Measurements from ENCODE around the gene SELP. TPM values are rescaled to one million over a fixed set of nuclear protein-coding genes. Genes with fewer than 3 reads are reported as not detected.
A peak's percentile ranks its signal among the peaks of the same experiment; 100 is the strongest.

The SELP gene
- total RNA-seq, 4 donors from 2014 or later: 0.85 to 2.5 (median 1.2) TPM

DNA sequence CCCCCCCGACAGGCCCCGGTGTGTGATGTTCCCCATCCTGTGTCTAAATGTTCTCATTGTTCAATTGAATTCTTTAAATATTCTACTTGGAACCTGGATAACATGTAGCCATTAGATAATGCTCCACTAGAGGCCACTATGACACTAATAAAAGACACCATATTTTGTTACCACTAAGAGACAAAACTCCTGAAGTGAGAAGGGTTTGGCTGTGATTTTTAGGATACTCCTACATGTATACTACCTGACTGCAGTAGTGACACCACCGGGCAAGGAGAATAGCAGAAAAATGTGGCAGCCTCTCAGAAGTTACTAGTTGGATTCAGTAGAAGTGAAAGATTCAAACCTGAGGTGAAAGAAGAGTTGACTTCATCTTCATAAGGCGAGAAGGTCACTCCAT, 79.6 kb downstream of the SELP start:
- Histone ChIP-seq H3K27ac (no peak overlapping the region), H3K27me3 (no peaks in the 10 kb centered on the region), H3K4me1 (no peaks in the 10 kb centered on the region), H3K4me3 (no peak overlapping the region), H3K36me3 (no peaks in the 10 kb centered on the region), H3K9me3 (no peaks in the 10 kb centered on the region)
- ATAC-seq (peak in 1 of 2 donors; percentile 38), DNase-seq (no peak)
- intact Hi-C loops (cut with DNase I; ENCODE audit: low total_unique reads) (loop anchor here (2.0 to 5.0 kb wide), 2 partner anchors 162 to 261 kb away; partner anchors contain the start of gene SELL), in situ Hi-C loops (cut with MboI; ENCODE audit: low sequenced_read_pairs in 4 of 4) (loop anchor here in 2 of 4 donors (10.0 to 25.0 kb wide), 2 partner anchors 262 to 265 kb away; no protein-coding TSS in a partner anchor)
- TF ChIP-seq, protein P1, sequence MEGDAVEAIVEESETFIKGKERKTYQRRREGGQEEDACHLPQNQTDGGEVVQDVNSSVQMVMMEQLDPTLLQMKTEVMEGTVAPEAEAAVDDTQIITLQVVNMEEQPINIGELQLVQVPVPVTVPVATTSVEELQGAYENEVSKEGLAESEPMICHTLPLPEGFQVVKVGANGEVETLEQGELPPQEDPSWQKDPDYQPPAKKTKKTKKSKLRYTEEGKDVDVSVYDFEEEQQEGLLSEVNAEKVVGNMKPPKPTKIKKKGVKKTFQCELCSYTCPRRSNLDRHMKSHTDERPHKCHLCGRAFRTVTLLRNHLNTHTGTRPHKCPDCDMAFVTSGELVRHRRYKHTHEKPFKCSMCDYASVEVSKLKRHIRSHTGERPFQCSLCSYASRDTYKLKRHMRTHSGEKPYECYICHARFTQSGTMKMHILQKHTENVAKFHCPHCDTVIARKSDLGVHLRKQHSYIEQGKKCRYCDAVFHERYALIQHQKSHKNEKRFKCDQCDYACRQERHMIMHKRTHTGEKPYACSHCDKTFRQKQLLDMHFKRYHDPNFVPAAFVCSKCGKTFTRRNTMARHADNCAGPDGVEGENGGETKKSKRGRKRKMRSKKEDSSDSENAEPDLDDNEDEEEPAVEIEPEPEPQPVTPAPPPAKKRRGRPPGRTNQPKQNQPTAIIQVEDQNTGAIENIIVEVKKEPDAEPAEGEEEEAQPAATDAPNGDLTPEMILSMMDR (IDR thresholded peaks at IDR 0.05 in 4 of 5, conservative IDR thresholded peaks at IDR 0.05 in 1 of 5): peak in 3 of 5 experiments; percentile 22 to 38 (median 27)
- TF ChIP-seq POLR2A (IDR thresholded peaks at IDR 0.05): no peak

DNA sequence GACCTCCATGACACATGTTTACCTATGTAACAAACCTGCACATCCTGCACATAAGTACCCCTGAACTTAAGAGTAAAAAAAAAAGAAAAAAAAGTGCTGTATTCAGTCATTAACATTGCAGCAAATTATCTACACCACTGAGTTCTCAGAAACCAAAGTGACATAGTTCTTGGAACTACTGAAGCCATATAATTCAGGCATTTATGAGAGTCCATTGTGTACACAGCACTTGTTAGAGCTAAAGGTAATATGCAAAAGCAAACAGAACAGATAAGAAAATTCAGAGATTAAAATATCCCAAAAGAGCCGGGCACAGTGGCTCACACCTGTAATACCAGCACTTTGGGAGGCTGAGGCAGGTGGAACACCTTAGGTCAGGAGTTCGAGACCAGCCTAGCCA, 81.6 kb downstream of the SELP start:
- intact Hi-C loops (cut with DNase I; ENCODE audit: low total_unique reads) (loop anchor here (5.0 to 10.0 kb wide), 3 partner anchors 61 to 1203 kb away; partner anchors contain the start of gene SLC19A2), in situ Hi-C loops (cut with MboI; ENCODE audit: low sequenced_read_pairs in 4 of 4) (loop anchor here (5.0 to 25.0 kb wide), 6 partner anchors 61 to 1211 kb away; partner anchors contain the start of genes BLZF1 (in 1 of the 4), NME7 (in 1 of the 4) and SLC19A2 (in 1 of the 4))
- no peak overlapping the region for H3K4me3 ChIP-seq
- DNase-seq (no peak), ATAC-seq (no peak)
- no peaks in the 10 kb centered on the region for H3K27me3 ChIP-seq
- no peak overlapping the region for H3K27ac ChIP-seq
- no peaks in the 10 kb centered on the region for H3K4me1 ChIP-seq
- H3K36me3 ChIP-seq: no peaks in the 10 kb centered on the region
- H3K9me3 ChIP-seq: no peaks in the 10 kb centered on the region
- no peak for TF ChIP-seq POLR2A (IDR thresholded peaks at IDR 0.05)
- TF ChIP-seq, protein P1 (IDR thresholded peaks at IDR 0.05 in 4 of 5, conservative IDR thresholded peaks at IDR 0.05 in 1 of 5): no peak

DNA sequence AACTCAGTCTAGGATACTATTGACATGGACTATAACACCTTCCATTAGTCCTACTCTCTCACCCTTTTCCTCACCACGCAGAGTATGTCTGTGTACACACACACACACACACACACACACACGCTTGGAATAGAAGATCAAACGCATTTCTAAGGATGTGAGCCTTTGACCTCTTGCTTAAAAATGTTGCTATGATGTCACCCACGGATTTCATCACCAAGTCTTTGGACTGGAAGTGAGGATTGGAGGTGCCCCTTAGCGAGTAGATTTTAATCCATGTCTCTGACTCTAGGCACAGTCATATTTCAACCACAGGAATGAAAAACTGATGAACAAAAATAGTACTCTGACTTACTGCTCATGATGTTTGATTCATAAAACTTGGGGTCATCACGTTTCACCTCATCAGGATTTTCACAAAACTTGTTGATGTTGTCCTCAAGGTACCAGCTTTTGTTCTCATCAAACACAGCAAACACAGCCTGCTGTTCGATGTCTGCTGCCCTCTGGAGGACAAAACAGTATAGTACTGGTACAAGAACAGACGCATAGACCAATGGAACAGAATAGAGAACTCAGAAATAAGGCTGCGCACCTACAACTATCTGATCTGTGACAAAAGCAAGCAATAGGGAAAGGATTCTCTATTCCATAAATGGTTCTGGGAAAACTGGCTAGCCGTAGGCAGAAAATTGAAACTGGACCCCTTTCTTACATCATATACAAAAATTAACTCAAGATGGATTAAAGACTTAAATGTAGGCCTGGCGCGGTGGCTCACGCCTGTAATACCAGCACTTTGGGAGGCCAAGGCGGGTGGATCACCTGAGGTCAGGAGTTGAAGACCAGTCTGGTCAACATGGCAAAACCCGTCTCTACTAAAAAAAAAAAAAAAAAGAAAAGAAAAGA, 83.6 kb downstream of the SELP start:
- no peak for TF ChIP-seq POLR2A (IDR thresholded peaks at IDR 0.05)
- TF ChIP-seq, protein P1 (IDR thresholded peaks at IDR 0.05 in 4 of 5, conservative IDR thresholded peaks at IDR 0.05 in 1 of 5): peak; percentile 77 to 85 (median 80)
- no peaks in the 10 kb centered on the region for H3K36me3 ChIP-seq
- DNase-seq (peak; percentile 34 to 38), ATAC-seq (peak; percentile 84 to 94)
- in situ Hi-C loops (cut with MboI; ENCODE audit: low sequenced_read_pairs in 4 of 4) (loop anchor here (5.0 to 25.0 kb wide), 6 partner anchors 59 to 1209 kb away; partner anchors contain the start of genes BLZF1 (in 1 of the 4), NME7 (in 1 of the 4) and SLC19A2 (in 1 of the 4)), intact Hi-C loops (cut with DNase I; ENCODE audit: low total_unique reads) (loop anchor here (1.0 to 10.0 kb wide), 5 partner anchors 59 to 1202 kb away; partner anchors contain the start of genes NME7 and SLC19A2)
- no peaks in the 10 kb centered on the region for H3K4me1 ChIP-seq
- no peak overlapping the region for H3K4me3 ChIP-seq
- H3K9me3 ChIP-seq: no peaks in the 10 kb centered on the region
- H3K27me3 ChIP-seq: no peaks in the 10 kb centered on the region
- no peak overlapping the region for H3K27ac ChIP-seq

DNA sequence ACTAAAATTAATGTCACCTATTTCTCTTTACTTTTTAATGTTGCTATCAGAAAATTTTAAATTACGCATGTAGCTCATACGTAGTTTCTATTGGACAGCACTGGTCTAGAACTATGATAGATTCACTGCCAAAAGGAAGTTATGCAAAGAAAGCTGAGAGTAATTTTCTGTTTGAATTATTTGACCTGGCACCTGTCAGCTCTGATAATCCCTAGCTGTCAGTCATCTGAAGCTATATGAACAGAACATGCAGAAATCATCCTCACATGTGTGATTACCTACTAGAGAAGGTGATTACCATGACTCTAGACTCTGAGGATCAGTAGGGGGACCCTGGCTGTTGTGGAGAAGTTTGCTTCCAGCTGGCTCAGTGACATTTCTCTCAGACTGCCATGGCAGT, 84.5 kb downstream of the SELP start:
- Histone ChIP-seq H3K27ac (no peak overlapping the region), H3K27me3 (no peaks in the 10 kb centered on the region), H3K4me3 (no peak overlapping the region), H3K4me1 (no peaks in the 10 kb centered on the region), H3K36me3 (no peaks in the 10 kb centered on the region), H3K9me3 (no peaks in the 10 kb centered on the region)
- TF ChIP-seq, protein P1 (IDR thresholded peaks at IDR 0.05 in 4 of 5, conservative IDR thresholded peaks at IDR 0.05 in 1 of 5): no peak
- TF ChIP-seq POLR2A (IDR thresholded peaks at IDR 0.05): no peak
- intact Hi-C loops (cut with DNase I; ENCODE audit: low total_unique reads) (loop anchor here (5.0 to 10.0 kb wide), 3 partner anchors 58 to 1201 kb away; partner anchors contain the start of gene SLC19A2), in situ Hi-C loops (cut with MboI; ENCODE audit: low sequenced_read_pairs in 4 of 4) (loop anchor here (5.0 to 25.0 kb wide), 6 partner anchors 58 to 1208 kb away; partner anchors contain the start of genes BLZF1 (in 1 of the 4), NME7 (in 1 of the 4) and SLC19A2 (in 1 of the 4))
- ATAC-seq: no peak
- no peak for DNase-seq
